ENCODE data around the gene RASGRF2.

The RASGRF2 gene

GRCh38 chr5:81177061-81177460, 216.9 kb downstream of the RASGRF2 start:
- no peak overlapping the region for H3K4me2 ChIP-seq (ENCODE audit: low read length)
- no peaks in the 10 kb centered on the region for H3K79me2 ChIP-seq
- H3K4me1 ChIP-seq = no peaks in the 10 kb centered on the region
- H3K4me3 ChIP-seq (ENCODE audit: low read depth, low read length) = no peak overlapping the region
- H2AFZ ChIP-seq = no peak overlapping the region
- H3K9ac ChIP-seq = no peak overlapping the region
- H3K27me3 ChIP-seq (ENCODE audit: control insufficient read depth, insufficient read depth, low read length) = no peaks in the 10 kb centered on the region
- TF ChIP-seq, protein P1, sequence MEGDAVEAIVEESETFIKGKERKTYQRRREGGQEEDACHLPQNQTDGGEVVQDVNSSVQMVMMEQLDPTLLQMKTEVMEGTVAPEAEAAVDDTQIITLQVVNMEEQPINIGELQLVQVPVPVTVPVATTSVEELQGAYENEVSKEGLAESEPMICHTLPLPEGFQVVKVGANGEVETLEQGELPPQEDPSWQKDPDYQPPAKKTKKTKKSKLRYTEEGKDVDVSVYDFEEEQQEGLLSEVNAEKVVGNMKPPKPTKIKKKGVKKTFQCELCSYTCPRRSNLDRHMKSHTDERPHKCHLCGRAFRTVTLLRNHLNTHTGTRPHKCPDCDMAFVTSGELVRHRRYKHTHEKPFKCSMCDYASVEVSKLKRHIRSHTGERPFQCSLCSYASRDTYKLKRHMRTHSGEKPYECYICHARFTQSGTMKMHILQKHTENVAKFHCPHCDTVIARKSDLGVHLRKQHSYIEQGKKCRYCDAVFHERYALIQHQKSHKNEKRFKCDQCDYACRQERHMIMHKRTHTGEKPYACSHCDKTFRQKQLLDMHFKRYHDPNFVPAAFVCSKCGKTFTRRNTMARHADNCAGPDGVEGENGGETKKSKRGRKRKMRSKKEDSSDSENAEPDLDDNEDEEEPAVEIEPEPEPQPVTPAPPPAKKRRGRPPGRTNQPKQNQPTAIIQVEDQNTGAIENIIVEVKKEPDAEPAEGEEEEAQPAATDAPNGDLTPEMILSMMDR (IDR thresholded peaks at IDR 0.05) = no peak
- no peaks in the 10 kb centered on the region for H3K9me3 ChIP-seq (ENCODE audit: control insufficient read depth, low read length)
- H3K27ac ChIP-seq = no peak overlapping the region
- no peaks in the 10 kb centered on the region for H3K36me3 ChIP-seq (ENCODE audit: control insufficient read depth, insufficient read depth, low read length)

GRCh38 chr5:81179959-81180358, 219.8 kb downstream of the RASGRF2 start:
- no peaks in the 10 kb centered on the region for H3K4me1 ChIP-seq
- no peaks in the 10 kb centered on the region for H3K79me2 ChIP-seq
- H3K9me3 ChIP-seq (ENCODE audit: control insufficient read depth, low read length) = no peaks in the 10 kb centered on the region
- H3K36me3 ChIP-seq (ENCODE audit: control insufficient read depth, insufficient read depth, low read length) = no peaks in the 10 kb centered on the region
- H2AFZ ChIP-seq = no peak overlapping the region
- no peak overlapping the region for H3K4me3 ChIP-seq (ENCODE audit: low read depth, low read length)
- H3K4me2 ChIP-seq (ENCODE audit: low read length) = no peak overlapping the region
- TF ChIP-seq, protein P1 (IDR thresholded peaks at IDR 0.05) = no peak
- H3K9ac ChIP-seq = no peak overlapping the region
- H3K27me3 ChIP-seq (ENCODE audit: control insufficient read depth, insufficient read depth, low read length) = no peaks in the 10 kb centered on the region
- H3K27ac ChIP-seq = no peak overlapping the region

DNA sequence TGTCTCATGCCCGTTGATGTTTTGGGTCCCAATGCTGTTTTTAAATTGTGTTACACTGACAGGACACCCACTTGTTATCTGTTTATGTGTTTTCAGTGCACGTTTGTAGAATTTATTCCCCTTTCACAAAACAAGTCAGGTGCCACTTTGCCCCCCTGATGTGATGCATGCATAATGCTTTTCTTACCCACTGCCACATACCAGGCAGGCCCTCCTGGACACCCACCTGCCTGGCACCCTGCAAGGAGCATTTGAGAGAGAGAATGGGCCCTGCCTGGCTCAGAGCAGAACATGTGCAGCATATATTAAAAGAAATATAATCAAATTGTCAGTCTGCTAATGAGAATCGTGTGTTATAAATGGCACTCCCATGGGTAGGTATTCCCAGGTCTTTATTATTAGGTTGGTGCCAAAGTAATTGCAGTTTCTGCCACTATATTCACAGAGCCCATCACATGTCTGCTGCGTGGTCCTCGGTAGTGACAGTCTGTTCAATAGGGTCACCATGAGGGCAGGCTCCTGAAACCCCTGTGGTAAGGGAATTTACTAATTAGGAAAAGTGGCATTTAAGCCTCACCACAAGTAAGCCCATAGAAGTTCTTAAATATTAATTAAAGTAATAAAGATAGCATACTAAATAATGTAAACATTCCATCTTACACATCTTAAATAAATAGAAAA, 220.8 kb downstream of the RASGRF2 start:
- no peaks in the 10 kb centered on the region for H3K27me3 ChIP-seq (ENCODE audit: control insufficient read depth, insufficient read depth, low read length)
- H3K36me3 ChIP-seq (ENCODE audit: control insufficient read depth, insufficient read depth, low read length) = no peaks in the 10 kb centered on the region
- TF ChIP-seq, protein P1 (IDR thresholded peaks at IDR 0.05) = no peak
- H3K79me2 ChIP-seq = no peaks in the 10 kb centered on the region
- no peak overlapping the region for H3K4me3 ChIP-seq (ENCODE audit: low read depth, low read length)
- H3K4me2 ChIP-seq (ENCODE audit: low read length) = no peak overlapping the region
- no peaks in the 10 kb centered on the region for H3K9me3 ChIP-seq (ENCODE audit: control insufficient read depth, low read length)
- no peak overlapping the region for H2AFZ ChIP-seq
- no peaks in the 10 kb centered on the region for H3K4me1 ChIP-seq
- no peak overlapping the region for H3K27ac ChIP-seq
- H3K9ac ChIP-seq = no peak overlapping the region

DNA sequence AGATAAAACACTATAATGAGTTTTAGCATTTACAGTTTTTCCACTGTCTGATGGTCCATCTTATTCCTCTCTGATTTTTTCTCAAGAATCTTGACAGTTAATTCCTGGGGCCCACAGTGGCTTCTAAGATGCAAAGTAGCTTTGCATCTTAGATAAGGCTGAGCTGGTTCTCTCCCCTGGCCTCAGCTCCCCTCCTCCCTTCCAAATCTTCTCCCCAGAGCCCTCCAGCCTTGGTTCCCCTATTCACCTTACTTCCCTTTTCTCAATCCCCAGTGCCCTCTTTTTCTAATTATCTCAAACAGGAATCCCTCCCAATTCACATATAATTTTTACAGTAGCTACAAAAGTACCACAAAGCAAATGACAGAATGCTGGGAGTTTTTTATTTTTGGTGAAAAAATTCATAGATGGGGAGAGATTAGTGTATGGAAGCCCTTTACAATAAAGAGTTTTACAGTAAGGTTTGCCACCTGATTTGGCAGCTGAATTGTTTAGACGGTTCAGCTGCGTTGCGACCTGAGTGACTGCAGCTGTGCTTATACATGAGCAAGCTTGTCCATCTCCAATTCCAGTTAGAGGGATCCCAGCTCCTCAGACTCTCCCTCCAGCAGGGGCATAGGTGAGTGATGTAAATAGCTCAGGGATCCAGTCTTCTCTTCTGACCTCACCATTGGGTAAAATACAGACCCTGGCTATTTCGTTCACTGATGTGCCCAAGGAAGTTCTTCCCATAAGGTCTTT, 221.6 kb downstream of the RASGRF2 start:
- H3K4me2 ChIP-seq (ENCODE audit: low read length) = no peak overlapping the region
- no peaks in the 10 kb centered on the region for H3K79me2 ChIP-seq
- H3K9me3 ChIP-seq (ENCODE audit: control insufficient read depth, low read length) = no peaks in the 10 kb centered on the region
- H3K27ac ChIP-seq = no peak overlapping the region
- H3K9ac ChIP-seq = no peak overlapping the region
- H2AFZ ChIP-seq = no peak overlapping the region
- TF ChIP-seq, protein P1 (IDR thresholded peaks at IDR 0.05) = no peak
- H3K27me3 ChIP-seq (ENCODE audit: control insufficient read depth, insufficient read depth, low read length) = no peaks in the 10 kb centered on the region
- no peaks in the 10 kb centered on the region for H3K4me1 ChIP-seq
- H3K36me3 ChIP-seq (ENCODE audit: control insufficient read depth, insufficient read depth, low read length) = no peaks in the 10 kb centered on the region
- H3K4me3 ChIP-seq (ENCODE audit: low read depth, low read length) = no peak overlapping the region

Measured in parathyroid adenoma (tissue), 2 donors.